GM13977 (cell line): ENCODE data around the gene SPINK1.
A peak's percentile ranks its signal among the peaks of the same experiment; 100 is the strongest.
"Not testable (repeated sequence)": the region's sequence is repeated elsewhere in the genome, so short reads cannot be mapped to it uniquely, and the experiment has no call there.

Experiments used
- DNase-seq: peaks from one replicate; pipeline ENCODE4 v3.0.0; 2012; ENCODE audit warnings: low spot score
- CTCF ChIP-seq: IDR thresholded peaks from 2 replicates; pipeline ENCODE4 v1.5.1; 2012; ENCODE audit warnings: mild to moderate bottlenecking, control low read depth; ENCODE audit not compliant: insufficient read depth; ENCODE audit errors: extremely low read depth, missing control alignments
- in situ Hi-C: fragments of 300-500 bp; cut with MboI; formaldehyde crosslinking; loops from one replicate; pipeline ENCODE4 v1.12.0; 2022; ENCODE audit warnings: low sequenced_read_pairs, low pct_unique_long_range_greater_than_20kb, mixed read lengths, inconsistent platforms; ENCODE audit not compliant: unreplicated experiment

SPINK1 gene

GRCh38 chr5:147809830-147810666 lies 21.4 kb downstream of the SPINK1 start:
- no peak for DNase-seq
- TF ChIP-seq CTCF: no peak
- in situ Hi-C loops: loop anchor here (25.0 kb wide), 1 partner anchor 173 kb away; no protein-coding TSS in a partner anchor

- no peak for TF ChIP-seq CTCF
- in situ Hi-C loops: loop anchor here (25.0 kb wide), 1 partner anchor 168 kb away; no protein-coding TSS in a partner anchor
Observed at GRCh38 chr5:147805030-147805454, 26.4 kb downstream of the SPINK1 start.

GRCh38 chr5:147804334-147804733 lies 27.1 kb downstream of the SPINK1 start:
- TF ChIP-seq CTCF: no peak
- in situ Hi-C loops: loop anchor here (25.0 kb wide), 1 partner anchor 167 kb away; no protein-coding TSS in a partner anchor
- DNase-seq: no peak

More at GRCh38 chr5:147805030-147805454, 26.4 kb downstream of the SPINK1 start:
- peak; percentile 10 for DNase-seq

GRCh38 chr5:147803926-147804325 lies 27.5 kb downstream of the SPINK1 start:
- in situ Hi-C loops: loop anchor here (25.0 kb wide), 1 partner anchor 167 kb away; no protein-coding TSS in a partner anchor
- no peak for DNase-seq
- TF ChIP-seq CTCF: no peak

GRCh38 chr5:147803161-147803560 lies 28.3 kb downstream of the SPINK1 start:
- in situ Hi-C loops: loop anchor here (25.0 kb wide), 1 partner anchor 166 kb away; no protein-coding TSS in a partner anchor
- not testable (repeated sequence) for DNase-seq

- DNase-seq: no peak
- TF ChIP-seq CTCF: no peak
- in situ Hi-C loops: loop anchor here (25.0 kb wide), 1 partner anchor 164 kb away; no protein-coding TSS in a partner anchor
Observed at GRCh38 chr5:147801461-147801860, 30.0 kb downstream of the SPINK1 start.

- no peak for DNase-seq
- no peak for TF ChIP-seq CTCF
- in situ Hi-C loops: loop anchor here (25.0 kb wide), 1 partner anchor 163 kb away; no protein-coding TSS in a partner anchor
Observed at GRCh38 chr5:147800491-147800890, 31.0 kb downstream of the SPINK1 start.
